Measurements from ENCODE around the gene ZNF473.

DNA sequence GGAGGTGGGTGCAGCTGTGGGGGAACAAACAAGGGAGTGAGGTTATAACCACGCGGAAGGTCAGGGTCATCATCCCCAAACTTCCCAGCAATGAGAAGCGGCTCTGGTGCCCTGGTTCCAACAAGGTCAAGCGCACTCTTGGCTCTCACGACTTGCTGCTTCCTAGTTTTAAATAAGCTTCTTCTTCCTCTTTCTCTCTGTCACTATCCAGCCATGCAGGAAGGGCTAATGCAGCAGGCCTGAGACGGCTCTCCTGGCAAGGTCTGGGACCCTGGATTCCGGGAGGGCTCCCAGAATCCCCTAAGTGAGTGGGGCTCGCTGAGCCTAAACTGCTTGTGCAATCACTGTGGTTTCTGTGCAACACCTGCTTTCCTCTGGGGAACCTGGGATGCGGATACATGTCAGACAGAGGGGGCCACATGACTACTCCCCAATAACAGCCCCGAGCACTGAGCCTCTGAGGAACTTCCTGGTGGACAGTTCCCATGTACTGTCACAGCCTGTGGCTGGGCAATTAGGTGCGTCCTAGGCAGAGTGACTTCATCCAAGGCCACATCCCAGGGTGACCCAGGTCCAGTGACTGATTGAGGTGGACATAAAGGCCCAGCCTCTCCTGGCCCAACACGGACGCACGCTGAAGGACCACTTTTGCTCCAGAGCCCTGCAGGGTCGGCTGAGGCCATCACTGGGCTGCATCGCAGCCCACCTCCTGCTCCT lies 24.8 kb upstream of the ZNF473 start:
- TF ChIP-seq, protein P1, sequence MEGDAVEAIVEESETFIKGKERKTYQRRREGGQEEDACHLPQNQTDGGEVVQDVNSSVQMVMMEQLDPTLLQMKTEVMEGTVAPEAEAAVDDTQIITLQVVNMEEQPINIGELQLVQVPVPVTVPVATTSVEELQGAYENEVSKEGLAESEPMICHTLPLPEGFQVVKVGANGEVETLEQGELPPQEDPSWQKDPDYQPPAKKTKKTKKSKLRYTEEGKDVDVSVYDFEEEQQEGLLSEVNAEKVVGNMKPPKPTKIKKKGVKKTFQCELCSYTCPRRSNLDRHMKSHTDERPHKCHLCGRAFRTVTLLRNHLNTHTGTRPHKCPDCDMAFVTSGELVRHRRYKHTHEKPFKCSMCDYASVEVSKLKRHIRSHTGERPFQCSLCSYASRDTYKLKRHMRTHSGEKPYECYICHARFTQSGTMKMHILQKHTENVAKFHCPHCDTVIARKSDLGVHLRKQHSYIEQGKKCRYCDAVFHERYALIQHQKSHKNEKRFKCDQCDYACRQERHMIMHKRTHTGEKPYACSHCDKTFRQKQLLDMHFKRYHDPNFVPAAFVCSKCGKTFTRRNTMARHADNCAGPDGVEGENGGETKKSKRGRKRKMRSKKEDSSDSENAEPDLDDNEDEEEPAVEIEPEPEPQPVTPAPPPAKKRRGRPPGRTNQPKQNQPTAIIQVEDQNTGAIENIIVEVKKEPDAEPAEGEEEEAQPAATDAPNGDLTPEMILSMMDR (IDR thresholded peaks at IDR 0.05), result no peak
- TF ChIP-seq SIN3A (IDR thresholded peaks at IDR 0.05; ENCODE audit: borderline replicate concordance, insufficient read depth, low read depth, low read length) (no peak), POLR2AphosphoS5 (IDR thresholded peaks at IDR 0.05; ENCODE audit: low read depth, low read length) (no peak), TCF7L2 (IDR thresholded peaks at IDR 0.05; ENCODE audit: low read depth, low read length) (no peak)
- TF ChIP-seq, protein P2, sequence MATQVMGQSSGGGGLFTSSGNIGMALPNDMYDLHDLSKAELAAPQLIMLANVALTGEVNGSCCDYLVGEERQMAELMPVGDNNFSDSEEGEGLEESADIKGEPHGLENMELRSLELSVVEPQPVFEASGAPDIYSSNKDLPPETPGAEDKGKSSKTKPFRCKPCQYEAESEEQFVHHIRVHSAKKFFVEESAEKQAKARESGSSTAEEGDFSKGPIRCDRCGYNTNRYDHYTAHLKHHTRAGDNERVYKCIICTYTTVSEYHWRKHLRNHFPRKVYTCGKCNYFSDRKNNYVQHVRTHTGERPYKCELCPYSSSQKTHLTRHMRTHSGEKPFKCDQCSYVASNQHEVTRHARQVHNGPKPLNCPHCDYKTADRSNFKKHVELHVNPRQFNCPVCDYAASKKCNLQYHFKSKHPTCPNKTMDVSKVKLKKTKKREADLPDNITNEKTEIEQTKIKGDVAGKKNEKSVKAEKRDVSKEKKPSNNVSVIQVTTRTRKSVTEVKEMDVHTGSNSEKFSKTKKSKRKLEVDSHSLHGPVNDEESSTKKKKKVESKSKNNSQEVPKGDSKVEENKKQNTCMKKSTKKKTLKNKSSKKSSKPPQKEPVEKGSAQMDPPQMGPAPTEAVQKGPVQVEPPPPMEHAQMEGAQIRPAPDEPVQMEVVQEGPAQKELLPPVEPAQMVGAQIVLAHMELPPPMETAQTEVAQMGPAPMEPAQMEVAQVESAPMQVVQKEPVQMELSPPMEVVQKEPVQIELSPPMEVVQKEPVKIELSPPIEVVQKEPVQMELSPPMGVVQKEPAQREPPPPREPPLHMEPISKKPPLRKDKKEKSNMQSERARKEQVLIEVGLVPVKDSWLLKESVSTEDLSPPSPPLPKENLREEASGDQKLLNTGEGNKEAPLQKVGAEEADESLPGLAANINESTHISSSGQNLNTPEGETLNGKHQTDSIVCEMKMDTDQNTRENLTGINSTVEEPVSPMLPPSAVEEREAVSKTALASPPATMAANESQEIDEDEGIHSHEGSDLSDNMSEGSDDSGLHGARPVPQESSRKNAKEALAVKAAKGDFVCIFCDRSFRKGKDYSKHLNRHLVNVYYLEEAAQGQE (IDR thresholded peaks at IDR 0.05; ENCODE audit: insufficient read depth in 1 of 2, low read depth in 2 of 2, low read length in 1 of 2), result no peak

All from Panc1 (cell line).